OCI-LY7 (cell line): ENCODE results near the gene APPBP2.

Experiments
- CTCF ChIP-seq: fragments of 200-600 bp; sonication (generic); conservative IDR thresholded peaks from 2 replicates; pipeline ENCODE4 v1.5.1; 2014; ENCODE audit warnings: mild to moderate bottlenecking, antibody characterized with exemption, low read length, moderate library complexity, mixed read lengths
- EZH2phosphoT487 ChIP-seq: fragments of 200-600 bp; sonication (generic); IDR thresholded peaks from 2 replicates; pipeline ENCODE4 v1.6.1; 2018; ENCODE audit warnings: low read depth, borderline replicate concordance, mild to moderate bottlenecking, mixed run types, antibody characterized with exemption, low read length, moderate library complexity, mixed read lengths

- no peak for TF ChIP-seq CTCF
- TF ChIP-seq EZH2phosphoT487: no peak
Observed at GRCh38 chr17:60473788-60474187, 52.3 kb downstream of the APPBP2 start.
